RCC 7860 (cell line): ENCODE data around the gene PIGZ.

Experiments
- DNase-seq: peaks from one replicate; pipeline ENCODE4 v3.0.0-alpha.2; 2015; ENCODE audit warnings: low spot score
- FAIRE-seq: peaks from 2 replicates; lab custom pipeline; 2012; peaks lifted over from hg19 to GRCh38; lab: Jason Lieb, UNC

Gene PIGZ

DNA sequence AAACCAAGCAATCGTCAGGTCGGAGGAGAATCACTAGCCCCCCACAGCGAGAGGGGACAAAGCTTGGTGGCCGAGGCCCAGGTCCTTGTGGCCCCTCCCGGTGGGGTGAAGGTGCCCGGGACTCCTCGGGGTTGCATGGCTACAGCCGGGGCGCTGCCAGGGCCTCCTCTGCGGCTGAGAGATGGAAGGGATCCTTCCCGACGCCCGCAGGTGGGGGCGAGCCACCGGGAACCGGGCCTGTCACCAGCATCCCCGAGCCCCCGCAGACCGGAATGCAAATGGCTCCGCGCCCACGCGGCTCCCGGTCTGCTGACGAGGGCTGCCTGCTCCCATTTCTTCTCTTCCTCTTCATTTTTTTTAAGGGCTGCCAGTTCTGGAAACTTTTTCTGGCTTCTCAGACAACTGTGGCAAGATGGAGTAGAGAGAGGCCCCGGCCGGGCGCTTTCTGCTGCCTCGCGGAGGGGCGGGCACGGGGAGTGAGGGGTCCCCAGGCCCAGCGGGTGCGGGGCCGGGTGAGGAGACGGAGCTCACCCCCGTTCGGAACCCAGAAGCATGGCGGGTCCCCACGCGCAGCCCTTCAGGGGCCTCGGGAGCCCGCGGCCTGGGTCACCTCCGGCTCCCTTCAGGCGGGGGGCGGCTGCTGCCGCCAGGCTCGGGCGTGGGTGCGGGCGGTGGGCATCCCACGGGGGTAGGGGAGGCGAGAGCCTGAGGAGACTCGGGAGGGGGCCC, 33.5 kb upstream of the PIGZ start:
- DNase-seq (no peak), FAIRE-seq (no peak)

DNA sequence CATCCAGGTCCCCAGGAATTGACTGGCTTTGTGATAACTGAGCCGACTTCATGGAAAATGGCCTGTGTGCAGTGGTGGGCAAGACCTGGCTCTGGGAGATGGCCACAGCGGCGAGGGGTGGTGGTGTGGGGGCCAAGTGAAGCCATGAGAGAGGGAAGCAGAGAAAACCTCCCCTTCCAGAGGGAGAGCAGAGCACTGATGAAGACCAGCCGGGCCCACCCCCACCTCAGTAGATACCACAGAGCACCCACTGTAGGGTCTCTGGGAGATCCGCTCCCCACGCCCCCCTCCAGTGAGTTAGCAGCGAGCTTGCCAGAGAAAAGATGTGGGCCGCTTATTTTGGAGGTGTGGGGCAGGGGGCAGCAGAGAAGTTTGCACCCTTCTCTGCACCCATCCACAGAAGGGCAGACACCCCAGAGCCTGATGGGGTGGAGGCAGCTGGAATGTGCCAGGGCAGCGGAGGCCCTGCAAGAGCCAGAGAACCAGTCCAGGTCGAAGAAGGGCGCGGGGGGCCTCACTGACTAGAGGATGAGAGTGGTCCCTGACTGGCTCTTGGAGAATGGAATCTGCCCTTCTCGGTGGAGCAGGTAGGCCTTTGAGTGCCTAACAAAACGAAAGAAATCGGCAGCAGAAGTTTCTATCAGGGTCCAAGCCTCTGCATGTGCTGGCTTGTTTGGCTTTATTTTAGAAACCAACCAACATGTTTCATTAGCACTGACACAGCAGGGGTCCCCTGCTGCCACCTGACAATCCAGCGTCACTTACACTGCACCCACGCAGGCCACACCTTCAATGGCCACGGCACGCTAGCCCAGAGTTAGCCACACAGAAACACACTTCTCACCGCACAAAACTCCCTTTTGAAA, 32.7 kb upstream of the PIGZ start:
- FAIRE-seq (no peak), DNase-seq (no peak)

DNA sequence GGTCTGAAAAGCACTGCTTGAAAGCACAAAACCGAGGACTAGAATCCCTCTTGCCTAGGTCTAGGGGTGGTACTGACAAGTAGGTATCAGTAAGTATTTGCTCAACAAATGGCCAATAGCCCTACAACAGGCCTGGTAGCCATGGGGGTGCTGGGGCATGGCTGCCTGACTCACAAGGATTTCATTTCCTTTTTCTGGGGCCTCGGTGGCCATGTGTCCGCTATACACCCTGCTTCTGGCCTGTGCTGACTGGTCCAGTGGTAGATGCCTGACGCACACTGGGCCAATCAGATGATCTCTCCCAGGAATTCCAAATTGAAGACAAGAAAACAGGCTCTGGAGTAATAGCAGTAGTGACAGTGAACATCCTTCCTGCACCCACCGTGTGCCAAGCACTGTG, 31.6 kb upstream of the PIGZ start:
- FAIRE-seq: no peak
- DNase-seq: no peak

DNA sequence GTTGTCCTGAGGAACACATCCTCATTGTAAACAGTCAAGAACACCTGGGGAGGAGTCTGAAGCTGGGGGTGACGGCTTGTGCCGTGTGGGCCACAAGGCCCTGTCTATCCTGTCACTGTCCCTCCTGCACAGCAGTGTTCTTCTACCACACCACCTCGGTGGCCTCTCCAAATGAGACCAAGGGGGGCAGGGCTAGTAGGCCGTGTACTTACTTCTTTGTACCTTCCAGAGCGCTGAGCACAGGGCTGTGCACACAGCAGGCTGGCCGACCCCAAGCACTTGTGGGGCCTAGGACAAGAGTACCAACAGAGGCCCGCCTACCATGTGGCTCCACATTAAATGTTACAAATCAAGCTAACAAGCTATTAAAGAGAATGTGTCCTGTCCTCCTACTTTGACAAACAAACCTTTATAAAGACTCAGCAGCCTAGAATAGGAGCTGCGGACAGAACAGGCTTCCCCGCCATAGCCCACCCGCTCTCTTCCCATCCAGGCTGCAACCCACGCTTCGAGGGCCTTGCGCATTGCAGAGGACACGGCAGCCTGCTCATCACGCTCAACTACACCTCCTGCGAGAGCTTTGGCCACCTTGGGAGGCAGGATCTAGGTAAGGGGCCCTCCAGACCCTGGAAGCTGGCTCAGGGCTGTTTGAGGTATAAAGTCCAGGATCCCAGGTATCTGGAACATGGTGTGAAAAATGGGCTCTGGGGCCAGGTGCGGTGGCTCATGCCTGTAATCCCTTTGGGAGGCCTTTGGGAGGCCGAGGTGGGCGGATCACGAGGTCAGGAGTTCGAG, 30.5 kb upstream of the PIGZ start:
- no peak for DNase-seq
- FAIRE-seq: no peak

DNA sequence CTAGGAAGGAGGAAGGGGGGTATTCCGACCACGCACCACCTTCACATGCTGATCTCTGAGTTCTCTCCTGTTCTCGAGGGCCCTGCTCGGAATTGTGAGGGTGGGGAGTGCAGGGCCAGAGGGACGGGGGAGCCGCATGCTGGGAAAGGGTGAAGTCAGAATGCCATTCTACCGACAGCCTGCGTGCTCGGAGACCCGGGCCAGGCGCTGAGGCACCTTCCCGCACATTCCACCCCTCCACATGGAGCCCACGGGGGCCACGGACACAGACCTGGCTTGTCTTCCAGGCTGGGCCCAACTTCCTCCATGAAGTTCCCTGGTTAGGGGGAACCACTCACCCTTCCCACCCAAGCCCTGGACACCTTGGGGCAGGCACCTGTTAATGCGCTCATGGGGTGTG, 28.7 kb upstream of the PIGZ start:
- no peak for DNase-seq
- FAIRE-seq: no peak

DNA sequence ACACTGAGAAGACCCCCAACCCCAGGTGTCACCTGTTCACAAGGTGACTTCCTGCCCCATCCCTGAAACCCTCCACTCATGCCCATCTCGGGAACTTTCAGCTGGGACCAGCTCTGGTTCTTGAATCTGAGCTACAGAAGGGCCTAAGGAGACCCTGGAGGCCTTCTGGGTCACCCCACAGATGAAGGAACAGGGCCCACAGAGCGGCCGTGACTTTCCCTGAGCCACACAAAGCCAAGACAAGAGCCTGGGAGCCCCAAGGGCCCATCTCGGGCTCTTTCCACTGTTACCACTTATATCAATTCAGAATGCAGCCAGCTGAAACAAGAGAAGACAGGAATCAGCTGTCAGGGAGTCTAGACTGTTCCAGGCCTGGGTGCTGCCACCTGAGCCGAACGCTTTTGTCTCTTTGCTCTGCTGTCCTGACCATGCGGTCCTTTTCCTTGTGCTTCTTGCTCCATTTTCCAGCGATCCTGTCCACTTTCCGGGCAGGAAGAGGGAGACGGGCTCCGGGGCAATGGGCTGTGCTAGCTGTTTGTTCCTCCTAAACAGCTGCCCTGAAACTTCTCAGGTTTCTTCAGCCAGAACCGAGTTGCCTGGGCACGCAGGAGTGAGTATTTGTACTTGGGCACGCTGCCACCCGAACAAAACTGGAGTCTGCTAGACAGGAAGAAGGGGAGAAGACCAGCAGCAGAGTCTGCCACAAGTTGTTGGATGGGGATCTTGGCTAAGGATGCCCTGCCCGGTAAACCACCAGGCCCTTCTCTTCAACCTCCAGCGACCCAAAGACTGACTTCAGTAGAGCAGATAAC, 28.0 kb upstream of the PIGZ start:
- FAIRE-seq: no peak
- no peak for DNase-seq

DNA sequence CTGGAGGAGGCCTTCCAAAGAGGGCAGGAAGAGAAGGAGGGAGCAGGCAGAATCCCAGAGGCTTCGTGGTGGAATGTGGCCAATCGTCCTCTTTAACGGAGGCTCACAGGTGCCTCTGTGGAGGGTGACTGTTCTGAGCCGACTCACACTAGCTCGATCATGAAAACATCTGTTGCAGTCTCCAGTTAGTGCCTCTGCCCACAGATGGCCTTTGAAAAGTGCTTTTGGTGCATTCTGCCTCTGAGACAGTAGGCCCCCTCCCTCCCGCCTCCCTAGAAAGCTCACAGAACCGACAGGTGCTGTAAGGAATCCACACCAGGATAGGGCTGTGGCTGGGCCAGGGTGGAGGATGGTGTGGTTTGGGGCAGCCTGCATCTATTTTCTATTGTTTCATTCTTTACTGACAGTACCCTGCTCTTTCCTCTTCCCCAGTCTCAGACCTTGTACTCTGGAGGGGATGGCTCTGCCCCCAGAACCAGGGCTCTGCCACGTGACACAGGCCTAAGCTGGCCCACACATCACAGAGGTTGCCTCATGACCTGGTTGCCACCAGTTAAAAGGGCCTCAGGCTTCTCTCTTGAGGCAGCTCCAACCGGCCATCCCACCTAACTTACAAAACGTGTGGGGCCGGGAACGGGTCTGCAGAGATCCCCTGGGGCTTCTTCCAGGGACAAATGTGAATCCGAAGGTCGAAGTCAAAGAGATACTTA, 27.2 kb upstream of the PIGZ start:
- FAIRE-seq (no peak), DNase-seq (no peak)

DNA sequence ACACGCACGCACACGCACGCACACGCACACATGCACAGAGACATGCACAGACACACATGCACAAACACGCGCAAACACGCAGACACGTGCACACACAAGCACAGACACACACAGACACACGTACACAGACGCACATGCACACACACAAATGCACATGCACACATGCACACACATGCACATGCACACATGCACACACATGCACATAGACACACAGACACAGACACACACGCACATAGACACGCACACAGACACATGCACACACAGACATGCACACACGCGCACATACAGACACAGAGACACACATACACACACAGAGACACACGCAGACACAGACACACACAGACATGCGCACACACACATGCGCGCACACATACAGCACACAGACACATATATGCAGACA, 26.4 kb upstream of the PIGZ start:
- no peak for FAIRE-seq
- DNase-seq: no peak

DNA sequence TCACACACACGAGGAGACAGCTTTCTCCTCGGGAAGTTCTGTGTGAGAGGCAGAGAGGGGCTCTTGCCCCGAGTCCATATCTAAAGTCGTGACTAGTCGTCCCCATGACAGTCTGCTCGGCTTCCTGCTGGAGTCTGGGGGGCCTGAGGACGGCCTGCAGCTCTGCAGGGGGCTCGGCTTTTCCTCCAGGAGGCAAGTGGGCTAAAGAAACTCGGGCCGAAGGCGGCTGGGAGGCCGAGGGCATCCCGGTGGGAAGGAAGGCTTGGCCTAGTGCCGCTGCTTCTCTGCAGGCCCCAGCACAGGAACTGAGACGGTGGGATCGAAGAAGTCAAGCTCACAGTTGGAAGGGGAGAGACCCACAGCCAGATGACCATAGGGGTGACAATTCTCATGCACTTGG, 25.4 kb upstream of the PIGZ start:
- DNase-seq (no peak), FAIRE-seq (no peak)

DNA sequence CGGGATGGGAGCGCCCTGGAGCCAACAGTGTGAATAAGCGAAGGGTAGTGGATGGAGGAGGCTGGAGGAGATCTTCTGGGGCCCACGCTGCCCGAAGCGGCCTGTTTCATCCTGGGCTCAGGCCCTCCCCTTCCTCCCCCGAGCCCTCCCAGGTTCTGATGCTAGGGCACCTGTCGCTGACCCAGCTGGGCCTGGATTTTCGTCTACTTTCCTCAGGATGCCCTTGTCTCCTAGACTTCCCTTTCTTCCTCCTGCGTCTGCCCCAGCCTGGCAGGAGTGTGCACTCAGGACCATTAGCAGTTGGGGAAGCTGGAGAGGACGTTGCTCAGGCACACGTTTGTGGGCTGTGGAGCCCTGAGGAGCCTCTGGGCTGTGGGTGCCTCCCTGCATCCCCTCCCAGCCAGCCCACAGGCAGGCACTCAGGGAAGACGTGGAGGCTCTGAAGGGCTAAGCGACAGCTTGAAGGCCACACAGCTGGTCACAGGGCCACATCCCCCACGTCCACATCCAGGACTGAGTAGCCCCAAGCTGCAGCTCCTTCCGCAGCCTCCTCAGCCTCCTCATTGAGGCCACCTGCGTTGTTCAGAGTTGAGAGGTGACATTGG, 23.9 kb upstream of the PIGZ start:
- FAIRE-seq (no peak), DNase-seq (no peak)

DNA sequence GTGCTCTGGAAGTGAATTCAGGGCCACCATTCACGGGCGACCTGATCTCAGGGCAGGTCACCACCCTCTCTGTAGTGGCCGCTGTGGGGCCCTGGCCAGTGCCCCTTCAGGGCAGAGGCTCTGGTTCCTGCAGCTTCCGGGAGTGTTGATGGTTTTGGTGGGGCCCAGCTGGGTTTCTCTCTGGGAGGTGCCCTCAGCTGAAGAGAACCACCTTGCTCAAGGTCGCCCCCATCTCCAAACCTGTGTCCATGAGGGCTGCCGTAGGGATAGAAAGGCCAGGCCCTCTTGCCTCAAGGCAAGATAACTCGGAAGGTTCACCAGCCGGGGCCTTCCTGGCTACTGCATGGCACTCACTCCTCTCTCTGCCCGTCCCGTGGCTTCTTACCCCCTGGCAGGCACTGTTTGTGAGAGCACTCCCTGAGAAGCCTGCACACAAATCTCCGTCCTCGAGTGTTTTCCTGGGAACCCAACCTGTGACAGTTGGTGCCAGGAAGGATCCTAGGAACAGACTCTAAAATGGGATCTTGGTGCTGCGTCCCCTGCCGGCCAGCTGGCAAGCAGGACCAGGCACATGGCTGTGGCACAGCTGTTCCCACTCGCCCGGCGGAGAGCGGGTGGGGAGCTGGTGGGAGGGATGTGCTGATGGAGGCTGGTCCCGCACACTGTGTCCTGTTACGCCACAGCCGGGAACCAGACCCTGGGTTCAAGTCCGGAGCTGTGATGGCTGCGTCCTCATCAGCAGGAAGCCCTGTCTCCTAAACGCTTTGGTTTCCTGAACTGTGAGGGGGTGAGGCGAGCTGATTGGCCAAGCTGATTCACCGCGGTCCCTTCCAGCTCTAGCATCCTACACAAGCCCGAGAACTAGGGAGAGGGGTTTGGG, 23.2 kb upstream of the PIGZ start:
- DNase-seq (no peak), FAIRE-seq (no peak)

DNA sequence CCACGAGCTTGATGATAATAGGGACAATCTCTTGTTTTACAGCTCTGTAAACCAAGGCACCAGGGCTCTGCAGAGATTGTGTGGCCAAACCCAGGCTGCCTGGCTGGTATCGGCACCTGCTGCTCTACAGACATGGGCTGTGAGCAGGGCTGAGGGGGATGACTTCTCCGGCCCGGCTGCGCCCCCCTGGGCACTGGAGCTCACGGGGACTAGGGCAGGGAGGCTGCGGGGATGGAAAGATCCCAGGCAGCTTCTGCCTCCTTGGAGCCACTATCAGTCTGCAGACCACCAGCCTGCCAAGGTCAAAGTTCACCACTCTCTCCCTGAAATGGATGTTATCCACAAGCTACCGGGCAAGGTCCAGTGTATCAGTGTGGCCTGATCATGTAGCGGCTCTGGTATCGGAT, 22.0 kb upstream of the PIGZ start:
- DNase-seq (no peak), FAIRE-seq (no peak)

DNA sequence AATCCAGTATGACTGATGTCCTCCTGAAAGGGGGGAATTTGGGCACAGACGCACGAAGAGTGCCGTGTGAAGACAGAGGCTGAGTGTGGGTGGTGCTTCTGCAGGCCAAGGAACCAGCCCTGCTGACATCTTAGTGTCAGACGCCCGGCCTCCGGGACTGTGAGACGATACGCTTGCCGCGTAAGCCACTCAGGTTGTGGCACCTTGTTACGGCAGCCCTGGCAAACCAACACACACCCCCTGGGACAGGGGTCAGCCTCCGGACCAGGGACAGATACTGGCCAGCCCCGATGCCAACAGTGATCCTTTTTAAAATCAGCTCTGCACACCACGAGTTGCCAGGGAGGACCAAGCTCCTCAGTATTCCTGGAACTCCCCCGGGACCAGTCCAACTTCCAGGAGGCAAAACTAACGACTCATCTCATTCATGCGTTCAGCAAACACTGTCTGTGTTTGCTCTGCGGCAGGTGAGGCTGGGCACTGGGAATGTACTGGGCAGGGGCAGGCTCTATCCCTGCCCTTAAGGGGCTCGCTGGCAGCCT, 21.2 kb upstream of the PIGZ start:
- FAIRE-seq (peak; percentile 39), DNase-seq (peak; percentile 57)

DNA sequence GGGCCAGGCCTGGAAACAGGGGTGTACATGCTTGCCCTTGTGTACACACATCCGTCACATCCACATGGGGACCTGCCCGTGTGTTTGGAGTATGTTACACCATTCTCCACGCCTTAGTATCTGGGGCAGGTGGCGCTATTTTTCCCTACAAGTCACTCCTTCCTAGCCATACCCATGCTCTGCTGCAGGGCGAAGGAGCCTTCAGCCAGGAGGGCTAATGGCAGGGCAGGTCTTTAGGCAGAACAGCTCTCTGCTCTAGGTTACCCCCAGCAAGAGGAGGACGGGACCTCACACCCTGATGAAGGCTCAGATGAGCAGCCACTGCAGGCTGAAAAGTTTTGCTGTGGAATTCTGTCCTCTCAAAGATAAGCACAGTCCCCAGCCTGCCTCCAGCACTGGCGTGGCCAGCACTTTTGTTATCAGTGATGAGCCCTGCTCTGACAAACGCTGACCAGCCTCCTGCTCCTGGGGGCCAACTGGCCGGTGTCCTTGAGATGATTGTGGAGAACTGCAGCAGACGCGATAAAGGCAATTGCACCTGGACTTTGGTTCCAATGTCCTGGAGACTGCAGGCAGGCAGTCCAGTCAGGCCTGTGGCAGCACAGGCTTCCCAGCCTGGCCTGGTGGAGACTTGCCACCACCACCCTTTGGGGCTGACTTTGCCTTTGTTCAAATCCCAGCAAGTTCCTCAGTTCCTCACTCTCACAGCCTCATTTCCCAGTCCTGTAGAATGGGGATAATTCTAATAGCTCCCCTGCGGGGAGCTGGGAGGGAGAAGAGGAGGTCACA, 19.8 kb upstream of the PIGZ start:
- DNase-seq: no peak
- FAIRE-seq: no peak

DNA sequence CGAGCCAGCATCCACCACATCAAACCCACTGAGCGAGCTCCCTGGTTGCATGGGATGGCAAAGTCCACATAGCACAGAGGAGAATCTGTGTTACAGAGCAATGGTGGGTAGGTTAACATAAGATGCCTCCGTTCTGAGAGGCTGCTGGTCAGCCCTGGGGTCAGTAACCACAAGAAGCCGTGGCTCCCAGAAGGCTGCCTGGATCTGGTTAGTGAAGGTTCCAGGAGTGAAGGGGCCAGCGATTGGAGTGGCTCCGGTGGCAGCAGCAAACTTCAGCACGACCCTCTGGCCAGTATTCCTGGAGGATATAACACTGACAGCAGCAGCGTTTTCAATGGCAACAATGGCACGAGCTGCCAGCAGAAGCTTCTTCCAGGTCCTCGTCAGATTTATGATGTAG, 18.4 kb upstream of the PIGZ start:
- FAIRE-seq: no peak
- DNase-seq: no peak

DNA sequence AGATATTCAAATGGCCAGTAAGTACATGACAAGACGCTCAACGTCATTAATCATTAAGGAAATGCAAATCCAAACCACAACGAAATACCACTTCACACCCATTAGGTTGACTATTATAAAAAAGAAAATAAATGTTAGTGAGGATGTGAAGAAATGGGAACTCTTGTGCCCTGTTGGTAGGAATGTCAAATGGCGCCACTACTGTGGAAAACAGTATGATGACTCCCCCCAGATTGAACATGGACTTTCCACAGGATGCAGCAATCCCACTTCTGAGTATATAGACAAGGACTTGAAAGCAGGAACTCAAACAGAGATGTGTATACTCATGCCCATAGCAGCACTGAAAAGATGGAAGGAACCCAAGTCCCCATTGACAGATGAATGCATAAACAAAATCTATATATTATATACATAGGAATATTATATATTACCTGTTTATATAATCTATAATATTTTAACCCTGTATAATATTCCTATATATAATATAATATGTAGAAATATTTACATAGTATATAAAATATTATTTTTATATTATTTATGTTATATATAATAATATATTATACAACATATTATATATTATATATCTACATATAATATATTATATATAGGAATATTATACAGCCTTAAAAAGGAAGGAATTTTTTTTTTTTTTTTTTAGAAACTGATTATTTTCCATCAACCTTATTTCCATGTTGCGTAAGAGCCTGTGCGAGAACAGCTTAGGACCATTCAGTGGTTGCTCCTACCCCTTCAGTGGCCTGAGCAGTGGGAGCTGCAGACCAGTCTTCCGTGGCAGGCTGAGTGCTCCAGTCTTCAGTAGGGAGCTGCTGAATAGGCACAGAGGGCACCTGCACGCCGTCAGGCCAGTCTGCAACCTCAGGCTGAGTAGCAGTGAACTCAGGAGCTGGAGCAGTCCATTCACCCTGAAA, 17.6 kb upstream of the PIGZ start:
- no peak for DNase-seq
- peak; percentile 79 for FAIRE-seq

DNA sequence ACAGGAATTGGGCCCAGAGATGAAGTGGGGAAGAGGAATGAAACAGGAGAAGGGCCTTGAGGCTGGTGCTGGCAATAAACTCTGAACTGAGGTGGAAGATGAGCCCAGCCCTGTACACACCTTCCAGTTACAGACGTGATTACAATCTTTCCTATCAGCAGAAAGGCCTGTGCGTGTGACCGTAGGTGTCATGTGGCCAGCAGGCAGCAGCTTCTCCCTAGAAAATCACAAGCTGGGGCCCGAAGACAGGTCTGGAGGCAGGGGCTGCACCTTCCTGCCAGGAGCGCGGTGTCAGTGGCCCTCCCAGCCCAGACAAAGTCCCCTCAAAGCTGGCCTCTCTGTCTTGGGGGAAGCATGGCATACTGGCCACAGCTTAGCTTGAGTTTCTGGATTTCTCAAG, 16.7 kb upstream of the PIGZ start:
- DNase-seq: no peak
- FAIRE-seq: no peak
